H1 (cell line): ENCODE measurements around the gene LIAS. TPM values are rescaled to one million over a fixed set of nuclear protein-coding genes. Genes with fewer than 3 reads are reported as not detected.

ENCODE experiments used
- CTCF ChIA-PET: fragments of 300-600 bp; sonication (Branson Sonifier 250); formaldehyde crosslinking; loops from one replicate; lab custom pipeline; 2021; ENCODE audit not compliant: partially characterized antibody; lab: Charles Lee
- POLR2A ChIA-PET: fragments of 300-600 bp; sonication (Branson Sonifier 250); formaldehyde crosslinking; loops from one replicate; lab custom pipeline; 2021; ENCODE audit warnings: inconsistent platforms; ENCODE audit not compliant: partially characterized antibody; lab: Charles Lee
- DNase-seq, 2 experiments: peaks; one replicate each; pipeline versions ENCODE4 v3.0.0 to v3.0.0-alpha.2; 2010 to 2022; ENCODE audit warnings: low spot score in 2 of 2, low read depth in 1 of 2, mixed read lengths in 1 of 2
- FAIRE-seq: peaks from 2 replicates; lab custom pipeline; 2011; peaks lifted over from hg19 to GRCh38; lab: Jason Lieb, UNC
- H2AFZ ChIP-seq: 2 replicates; pipeline ENCODE4 v1.8.1; 2012; ENCODE audit warnings: low read length, inconsistent platforms
- H2AK5ac ChIP-seq: 2 replicates; pipeline ENCODE4 v1.6.1; 2013; ENCODE audit warnings: low read depth, low read length
- H2BK120ac ChIP-seq: replicated peaks from 2 replicates; pipeline ENCODE3; 2013; ENCODE audit warnings: low read depth, low read length, inconsistent platforms
- H2BK12ac ChIP-seq: 2 replicates; pipeline ENCODE4 v1.6.1; 2013; ENCODE audit warnings: low read depth, low read length
- H2BK15ac ChIP-seq: 2 replicates; pipeline ENCODE4 v1.6.1; 2013; ENCODE audit warnings: low read length
- H2BK20ac ChIP-seq: 2 replicates; pipeline ENCODE4 v1.6.1; 2013; ENCODE audit warnings: low read length
- H2BK5ac ChIP-seq: 2 replicates; pipeline ENCODE4 v1.6.1; 2013; ENCODE audit warnings: low read depth, low read length
- H3K14ac ChIP-seq: 2 replicates; pipeline ENCODE4 v1.6.1; 2013; ENCODE audit warnings: inconsistent platforms; ENCODE audit not compliant: insufficient read length
- H3K18ac ChIP-seq: 2 replicates; pipeline ENCODE4 v1.6.1; 2013; ENCODE audit warnings: low read length; ENCODE audit errors: extremely low read depth
- H3K23ac ChIP-seq: 2 replicates; pipeline ENCODE4 v1.6.1; 2013; ENCODE audit warnings: inconsistent platforms; ENCODE audit not compliant: insufficient read length
- H3K23me2 ChIP-seq: 2 replicates; pipeline ENCODE4 v1.6.1; 2013; ENCODE audit warnings: low read depth, low read length
- H3K27ac ChIP-seq: 2 replicates; pipeline ENCODE4 v1.6.1; 2011; ENCODE audit warnings: low read depth, low read length, inconsistent platforms
- H3K27me3 ChIP-seq, 4 experiments: replicated peaks in 1 of 4; 1 replicate in 1 of 4; 2 replicates in 3 of 4; pipeline versions ENCODE4 v1.6.1 to v1.8.1; 2011 to 2013; ENCODE audit warnings: low read length in 3 of 4, mild to moderate bottlenecking in 3 of 4, inconsistent platforms in 2 of 4, mixed read lengths in 2 of 4, moderate library complexity in 1 of 4; ENCODE audit not compliant: control insufficient read depth in 3 of 4, insufficient read depth in 3 of 4; ENCODE audit errors: extremely low read depth in 1 of 4
- H3K36me3 ChIP-seq, 4 experiments: 2 replicates each; pipeline versions ENCODE4 v1.6.1 to v1.8.1; 2011 to 2013; ENCODE audit warnings: mild to moderate bottlenecking in 4 of 4, low read length in 3 of 4, moderate library complexity in 2 of 4, control low read depth in 1 of 4, inconsistent platforms in 1 of 4; ENCODE audit not compliant: insufficient read depth in 4 of 4, control insufficient read depth in 2 of 4
- H3K4ac ChIP-seq: replicated peaks from 2 replicates; pipeline ENCODE3; 2013; ENCODE audit warnings: low read length, low read depth, mixed read lengths, inconsistent platforms; ENCODE audit not compliant: insufficient read length
- H3K4me1 ChIP-seq, 4 experiments: replicated peaks in 1 of 4; 1 replicate in 1 of 4; 2 replicates in 3 of 4; pipeline versions ENCODE4 v1.6.1 to v1.8.1; 2011 to 2013; ENCODE audit warnings: low read length in 3 of 4, inconsistent platforms in 2 of 4, mixed read lengths in 1 of 4; ENCODE audit not compliant: insufficient read depth in 4 of 4, control insufficient read depth in 3 of 4
- H3K4me2 ChIP-seq, 2 experiments: 2 replicates each; pipeline versions ENCODE4 v1.6.1 to v1.8.1; 2011 to 2013; ENCODE audit warnings: low read depth in 2 of 2, low read length in 2 of 2, control low read depth in 1 of 2, inconsistent platforms in 1 of 2, mild to moderate bottlenecking in 1 of 2; ENCODE audit not compliant: insufficient read depth in 1 of 2
- H3K4me3 ChIP-seq, 4 experiments: fragments of 200-600, 300-600 bp in 1 of 4; sonication (generic), shearing (Covaris generic), sonication (Bioruptor Twin) in 1 of 4; 2 replicates each; pipeline versions ENCODE4 v1.5.1 to v1.8.1; 2011 to 2016; ENCODE audit warnings: low read length in 4 of 4, low read depth in 3 of 4, control low read depth in 2 of 4, inconsistent platforms in 2 of 4, mild to moderate bottlenecking in 2 of 4, mixed read lengths in 1 of 4, moderate library complexity in 1 of 4; ENCODE audit not compliant: insufficient read depth in 2 of 4; ENCODE audit errors: extremely low read depth in 1 of 4
- H3K56ac ChIP-seq: replicated peaks from 2 replicates; pipeline ENCODE3; 2013; ENCODE audit warnings: low read depth, mild to moderate bottlenecking, mixed read lengths, low read length, inconsistent platforms; ENCODE audit not compliant: insufficient read length
- H3K79me1 ChIP-seq: 2 replicates; pipeline ENCODE4 v1.6.1; 2013; ENCODE audit warnings: low read depth, low read length, control low read depth
- H3K79me2 ChIP-seq, 2 experiments: 2 replicates each; pipeline versions ENCODE4 v1.6.1 to v1.8.1; 2012 to 2013; ENCODE audit warnings: low read length in 2 of 2, mild to moderate bottlenecking in 2 of 2, inconsistent platforms in 1 of 2; ENCODE audit not compliant: insufficient read depth in 2 of 2, control insufficient read depth in 1 of 2
- H3K9ac ChIP-seq, 4 experiments: replicated peaks in 1 of 4; 1 replicate in 1 of 4; 2 replicates in 3 of 4; pipeline versions ENCODE4 v1.6.1 to v1.8.1; 2011 to 2013; ENCODE audit warnings: low read depth in 3 of 4, low read length in 3 of 4, control low read depth in 2 of 4, mild to moderate bottlenecking in 2 of 4, moderate library complexity in 2 of 4, inconsistent platforms in 1 of 4; ENCODE audit errors: extremely low read depth in 1 of 4
- H3K9me3 ChIP-seq, 2 experiments: 2 replicates each; pipeline versions ENCODE4 v1.6.1 to v1.8.1; 2012 to 2013; ENCODE audit warnings: mild to moderate bottlenecking in 2 of 2, moderate library complexity in 2 of 2, control low read depth in 1 of 2, inconsistent platforms in 1 of 2, low read depth in 1 of 2, low read length in 1 of 2, mixed read lengths in 1 of 2; ENCODE audit not compliant: insufficient read depth in 2 of 2
- H4K20me1 ChIP-seq, 2 experiments: replicated peaks in 1 of 2; 2 replicates each; pipeline versions ENCODE3 to v1.8.1; 2011 to 2013; ENCODE audit warnings: inconsistent platforms in 2 of 2, low read length in 2 of 2, mild to moderate bottlenecking in 1 of 2; ENCODE audit not compliant: insufficient read depth in 2 of 2, control insufficient read depth in 1 of 2
- H4K5ac ChIP-seq: 2 replicates; pipeline ENCODE4 v1.6.1; 2013; ENCODE audit warnings: low read length, low read depth, mixed read lengths, inconsistent platforms; ENCODE audit not compliant: insufficient read length
- H4K8ac ChIP-seq: 2 replicates; pipeline ENCODE4 v1.8.0; 2013; ENCODE audit warnings: mild to moderate bottlenecking, moderate library complexity, low read length, inconsistent platforms; ENCODE audit not compliant: insufficient read depth; ENCODE audit errors: extremely low read depth
- H4K91ac ChIP-seq: replicated peaks from 2 replicates; pipeline ENCODE3; 2013; ENCODE audit warnings: low read length, mixed read lengths, inconsistent platforms; ENCODE audit not compliant: insufficient read length
- EP300 ChIP-seq, 2 experiments: IDR thresholded peaks; 1 replicate in 1 of 2; 2 replicates in 1 of 2; pipeline ENCODE4 v1.6.1; 2011 to 2012; ENCODE audit warnings: low read depth in 2 of 2, low read length in 2 of 2, mild to moderate bottlenecking in 2 of 2, borderline replicate concordance in 1 of 2, inconsistent platforms in 1 of 2, moderate library complexity in 1 of 2
- GTF2F1 ChIP-seq: IDR thresholded peaks from 2 replicates; pipeline ENCODE4 v1.6.1; 2012; ENCODE audit warnings: low read depth, low read length, improper control_type of control experiment, borderline replicate concordance
- KDM4A ChIP-seq: IDR thresholded peaks from one replicate; pipeline ENCODE4 v1.7.1; 2012; ENCODE audit warnings: low read depth, mild to moderate bottlenecking, moderate library complexity, low read length, inconsistent platforms; ENCODE audit not compliant: severe bottlenecking
- WGBS, 2 experiments: shearing (Covaris generic) in 1 of 2; methylation state at CpG; one replicate each; pipeline versions ENCODE4 v1.1.6 to v1.1.7; 2013 to 2015; ENCODE audit warnings: low lambda C conversion rate in 2 of 2, mixed read lengths in 2 of 2, inconsistent platforms in 1 of 2, low coverage in 1 of 2, missing lambda C conversion rate in 1 of 2; ENCODE audit not compliant: insufficient replicate concordance in 2 of 2, insufficient coverage in 1 of 2, insufficient read length in 1 of 2; ENCODE audit errors: extremely low coverage in 1 of 2, missing lambda C conversion rate in 1 of 2; 5-methylcytosine and 5-hydroxymethylcytosine counted together
- polyA plus RNA-seq, 7 experiments: library from polyadenylated mRNA; depleted of rRNA in 3 of 7; stranded (reverse) in 5 of 7; unstranded in 2 of 7; fragments of >200 nt in 5 of 7; fragments of 200-250 nt in 2 of 7; gene quantifications; 1 replicate in 5 of 7; 2 replicates in 1 of 7; 4 replicates in 1 of 7; pipeline versions ENCODE4 v1.2.1 to v1.2.3, GENCODE V29; 2011 to 2013; ENCODE audit warnings: missing spikeins in 2 of 7, mixed read lengths in 2 of 7
- total RNA-seq: library from RNA; stranded (reverse); fragmentation: NEBNext Ultra II Directional; extraction: Animal tissue kit (Norgen Biotek cat#: 25700); gene quantifications from 2 replicates; pipeline ENCODE4 v1.2.1, GENCODE V29; 2021

The LIAS gene
- total and polyA plus RNA-seq, 2 of the 8 experiments (the other 6 are each of a cell fraction or from before 2014, with no cell fraction given): 10.5 to 24.9 TPM

DNA sequence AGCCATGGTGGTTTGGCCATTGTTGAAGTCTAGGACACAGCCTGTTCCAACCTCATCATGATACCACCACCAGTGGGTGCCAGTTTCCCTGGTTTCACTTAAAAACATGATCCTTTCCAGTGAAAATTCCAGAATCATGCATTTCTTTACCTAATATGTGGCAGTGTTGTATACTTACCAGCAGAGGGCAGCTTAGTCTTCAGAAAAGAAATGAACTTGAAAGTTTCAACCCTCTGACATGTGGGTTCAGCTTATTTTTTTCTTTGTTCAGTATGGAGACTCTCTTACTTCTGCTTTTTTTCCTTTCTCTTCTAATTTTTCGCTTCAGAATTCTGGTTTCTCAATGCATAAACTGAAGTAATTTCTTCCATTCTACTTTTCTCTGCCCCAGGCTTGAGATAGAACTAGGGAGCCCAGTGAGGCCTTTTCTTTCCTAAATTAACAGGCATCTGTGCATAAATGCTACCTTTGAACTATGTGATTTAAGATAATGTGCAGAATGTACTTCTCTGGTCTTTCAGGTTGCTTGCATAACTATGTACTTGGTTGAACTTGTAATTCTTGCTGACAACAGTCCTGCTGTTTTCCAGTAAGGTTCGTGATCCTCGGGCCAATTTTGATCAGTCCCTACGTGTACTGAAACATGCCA, 10.7 kb downstream of the LIAS start:
- no peak overlapping the region for H2BK15ac ChIP-seq
- H2BK20ac ChIP-seq: no peak overlapping the region
- CTCF ChIA-PET: interaction anchor here (0.6 to 2.8 kb wide), 36 partner anchors 8 to 1312 kb away, joined by 3 to 18 read pairs (median 4); partner anchors contain the start of genes LIAS, RPL9, SMIM14 and UGDH
- H3K27me3 ChIP-seq: no peaks in the 10 kb centered on the region
- no peak overlapping the region for H2BK5ac ChIP-seq
- H3K23ac ChIP-seq: no peak overlapping the region
- no peak overlapping the region for H3K56ac ChIP-seq
- H3K14ac ChIP-seq: no peak overlapping the region
- no peak overlapping the region for H3K27ac ChIP-seq
- no peaks in the 10 kb centered on the region for H4K20me1 ChIP-seq
- H3K79me1 ChIP-seq: no peaks in the 10 kb centered on the region
- peaks cover 2 to 42% (median 25%) of the 10 kb centered on the region in 4 experiments; a peak in 7 of 8 replicates for H3K36me3 ChIP-seq
- no peak overlapping the region for H4K8ac ChIP-seq
- H4K5ac ChIP-seq: no peak overlapping the region
- no peak overlapping the region for H4K91ac ChIP-seq
- H3K18ac ChIP-seq: no peak overlapping the region
- 70% methylated on average over 4 of the region's 4 CpGs; no CpG with 5 or more reads in 1 of the 2 experiments for WGBS, 2 experiments
- H3K4ac ChIP-seq: no peak overlapping the region
- no peak overlapping the region for H2BK120ac ChIP-seq
- H2AK5ac ChIP-seq: no peak overlapping the region
- no peak overlapping the region for H3K4me3 ChIP-seq
- POLR2A ChIA-PET: interaction anchor here (0.7 to 3.2 kb wide), 10 partner anchors 9 to 434 kb away, joined by 3 to 30 read pairs (median 4); partner anchors contain the start of genes LIAS, RPL9 and UGDH
- no peaks in the 10 kb centered on the region for H3K4me1 ChIP-seq
- H3K4me2 ChIP-seq: no peak overlapping the region
- no peak overlapping the region for H2BK12ac ChIP-seq
- no peak overlapping the region for H3K9ac ChIP-seq
- H2AFZ ChIP-seq: no peak overlapping the region
- no peaks in the 10 kb centered on the region for H3K79me2 ChIP-seq
- no peak for DNase-seq
- no peaks in the 10 kb centered on the region for H3K9me3 ChIP-seq
- H3K23me2 ChIP-seq: no peaks in the 10 kb centered on the region
- FAIRE-seq: peak; percentile 98
- TF ChIP-seq EP300 (IDR thresholded peaks at IDR 0.05; ENCODE audit: borderline replicate concordance in 1 of 2, low read depth in 2 of 2, low read length in 2 of 2): 0 out of 3 replicates have a peak, but pooled peaks of 1 of the 2 experiments have one; percentile 26
- TF ChIP-seq GTF2F1: no peak
- no peak for TF ChIP-seq KDM4A
